ENCODE data around the gene PLXNA4. TPM values are rescaled to one million over a fixed set of nuclear protein-coding genes. Genes with fewer than 3 reads are reported as not detected.
A peak's percentile ranks its signal among the peaks of the same experiment; 100 is the strongest.

The PLXNA4 gene
- total RNA-seq, 4 donors from 2014 or later = 4.8 to 19.7 (median 10.7) TPM

- Histone ChIP-seq H3K4me3 (no peak overlapping the region), H3K4me1 (peaks cover 0 to 62% (median 9%) of the 10 kb centered on the region in 3 donors), H3K27me3 (peaks cover 5% of the 10 kb centered on the region), H3K27ac (no peak overlapping the region), H3K36me3 (no peaks in the 10 kb centered on the region), H3K9me3 (no peaks in the 10 kb centered on the region)
- no peak for ATAC-seq
- 52 to 66% methylated on average over 2 to 3 of the region's 3 CpGs for WGBS, 2 donors (ENCODE audit: low coverage in 1 of 2)
- TF ChIP-seq POLR2AphosphoS5 (IDR thresholded peaks at IDR 0.05) (no peak), EP300 (IDR thresholded peaks at IDR 0.05) (no peak), CTCF (IDR thresholded peaks at IDR 0.05) (no peak), POLR2A (IDR thresholded peaks at IDR 0.05) (no peak)
These were observed 321.0 kb downstream of the PLXNA4 start for GRCh38 chr7:132255115-132255797.

- Histone ChIP-seq H3K4me1 (peaks cover 0 to 70% (median 9%) of the 10 kb centered on the region in 3 donors), H3K36me3 (no peaks in the 10 kb centered on the region), H3K4me3 (no peak overlapping the region), H3K9me3 (no peaks in the 10 kb centered on the region), H3K27me3 (peaks cover 5% of the 10 kb centered on the region), H3K27ac (no peak overlapping the region)
- 79 to 90% methylated on average over 2 to 5 of the region's 12 CpGs for WGBS, 2 donors (ENCODE audit: low coverage in 1 of 2)
- no peak for ATAC-seq
- TF ChIP-seq POLR2A (IDR thresholded peaks at IDR 0.05) (no peak), EP300 (IDR thresholded peaks at IDR 0.05) (no peak), CTCF (IDR thresholded peaks at IDR 0.05) (no peak), POLR2AphosphoS5 (IDR thresholded peaks at IDR 0.05) (no peak)
These were observed 321.8 kb downstream of the PLXNA4 start for GRCh38 chr7:132254455-132254854.

DNA sequence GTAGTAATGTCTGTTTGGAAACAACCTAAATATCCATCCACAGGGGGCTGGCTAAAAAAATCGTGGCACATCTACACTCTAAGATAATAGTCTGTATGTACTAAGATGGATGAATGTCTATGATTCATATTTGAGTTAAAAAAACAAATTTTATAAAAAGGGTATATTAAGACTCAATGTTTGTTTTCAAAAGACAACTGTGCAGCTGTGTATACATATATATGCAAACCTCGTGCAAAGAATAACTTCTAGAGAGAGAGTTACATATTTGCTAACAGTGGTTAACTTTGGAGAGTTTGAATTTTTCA is 323.5 kb downstream of the PLXNA4 start:
- H3K9me3 ChIP-seq = no peaks in the 10 kb centered on the region
- no peaks in the 10 kb centered on the region for H3K36me3 ChIP-seq
- no peak for ATAC-seq
- 21 to 22% methylated on average over 2 of the region's 2 CpGs for WGBS, 2 donors (ENCODE audit: low coverage in 1 of 2)
- TF ChIP-seq CTCF (IDR thresholded peaks at IDR 0.05) (no peak), POLR2A (IDR thresholded peaks at IDR 0.05) (no peak), EP300 (IDR thresholded peaks at IDR 0.05) (no peak), POLR2AphosphoS5 (IDR thresholded peaks at IDR 0.05) (no peak)
- H3K4me3 ChIP-seq = no peak overlapping the region
- H3K4me1 ChIP-seq = peaks cover 0 to 74% (median 9%) of the 10 kb centered on the region in 3 donors
- no peak overlapping the region for H3K27ac ChIP-seq
- H3K27me3 ChIP-seq = no peaks in the 10 kb centered on the region

GRCh38 chr7:132251327-132251659 is 325.0 kb downstream of the PLXNA4 start:
- TF ChIP-seq EP300 (IDR thresholded peaks at IDR 0.05) (no peak), POLR2AphosphoS5 (IDR thresholded peaks at IDR 0.05) (peak; percentile 56)
- peaks cover 0 to 60% (median 9%) of the 10 kb centered on the region in 3 donors for H3K4me1 ChIP-seq
- peak; percentile 58 for ATAC-seq
- peak overlapping the region in 2 of 4 donors; percentile 30 to 47 for H3K27ac ChIP-seq
- H3K4me3 ChIP-seq = no peak overlapping the region
- no peaks in the 10 kb centered on the region for H3K27me3 ChIP-seq
- 0 to 11% methylated on average over 1 to 3 of the region's 5 CpGs for WGBS, 2 donors (ENCODE audit: low coverage in 1 of 2)
- H3K9me3 ChIP-seq = no peaks in the 10 kb centered on the region
- H3K36me3 ChIP-seq = no peaks in the 10 kb centered on the region

GRCh38 chr7:132250480-132251326 is 325.6 kb downstream of the PLXNA4 start:
- no peak overlapping the region for H3K4me3 ChIP-seq
- peaks cover 0 to 54% (median 8%) of the 10 kb centered on the region in 3 donors for H3K4me1 ChIP-seq
- TF ChIP-seq EP300 (IDR thresholded peaks at IDR 0.05) (no peak), POLR2A (IDR thresholded peaks at IDR 0.05) (no peak), POLR2AphosphoS5 (IDR thresholded peaks at IDR 0.05) (no peak), CTCF (IDR thresholded peaks at IDR 0.05) (no peak)
- peaks cover 0 to under 1% (median 0%) of the 10 kb centered on the region in 3 donors for H3K9me3 ChIP-seq
- no peak for ATAC-seq
- peak overlapping the region in 2 of 4 donors; percentile 30 to 47 for H3K27ac ChIP-seq
- 31 to 37% methylated on average over 4 of the region's 4 CpGs for WGBS, 2 donors (ENCODE audit: low coverage in 1 of 2)
- no peaks in the 10 kb centered on the region for H3K36me3 ChIP-seq
- no peaks in the 10 kb centered on the region for H3K27me3 ChIP-seq

Data from gastroesophageal sphincter (tissue), 4 donors.